Osteoblast (primary cell): Measurements from ENCODE around the gene CCSER1. TPM values are rescaled to one million over a fixed set of nuclear protein-coding genes. Genes with fewer than 3 reads are reported as not detected.

ENCODE experiments used
- DNase-seq: peaks from one replicate; pipeline ENCODE4 v3.0.0; 2011; ENCODE audit warnings: low spot score, mixed read lengths; ENCODE audit not compliant: insufficient read length; ENCODE audit errors: missing footprints
- H2AFZ ChIP-seq: 2 replicates; pipeline ENCODE4 v1.6.0; 2011; ENCODE audit warnings: mild to moderate bottlenecking, low read length
- H3K27ac ChIP-seq: 2 replicates; pipeline ENCODE4 v1.5.1; 2011; ENCODE audit warnings: mild to moderate bottlenecking, low read depth, low read length, moderate library complexity
- H3K27me3 ChIP-seq: 2 replicates; pipeline ENCODE4 v1.6.0; 2012; ENCODE audit warnings: mild to moderate bottlenecking, control low read depth, inconsistent platforms, low read length, moderate library complexity; ENCODE audit not compliant: insufficient read depth
- H3K36me3 ChIP-seq: 2 replicates; pipeline ENCODE4 v1.5.1; 2011; ENCODE audit warnings: mild to moderate bottlenecking, low read length, control low read depth, moderate library complexity; ENCODE audit not compliant: insufficient read depth
- H3K4me1 ChIP-seq: 2 replicates; pipeline ENCODE4 v1.5.1; 2011; ENCODE audit warnings: mild to moderate bottlenecking, low read length, control low read depth, moderate library complexity; ENCODE audit not compliant: insufficient read depth
- H3K4me2 ChIP-seq: 2 replicates; pipeline ENCODE4 v1.6.0; 2011; ENCODE audit warnings: mild to moderate bottlenecking, low read length; ENCODE audit not compliant: insufficient read depth
- H3K4me3 ChIP-seq: fragments of 200-600 bp; sonication (generic); 3 replicates; pipeline ENCODE4 v1.5.1; 2012; ENCODE audit warnings: mild to moderate bottlenecking, low read length, inconsistent platforms; ENCODE audit not compliant: insufficient read depth
- H3K79me2 ChIP-seq: 2 replicates; pipeline ENCODE4 v1.6.0; 2012; ENCODE audit warnings: mild to moderate bottlenecking, low read length, control low read depth, inconsistent platforms; ENCODE audit not compliant: insufficient read depth
- H3K9me3 ChIP-seq: 2 replicates; pipeline ENCODE4 v1.5.1; 2011; ENCODE audit warnings: low read depth, low read length, control low read depth
- H4K20me1 ChIP-seq: 2 replicates; pipeline ENCODE4 v1.6.0; 2012; ENCODE audit warnings: mild to moderate bottlenecking, low read length, control low read depth; ENCODE audit not compliant: insufficient read depth
- total RNA-seq: library from RNA; depleted of rRNA; stranded (reverse); fragments of >200 nt; gene quantifications from 2 replicates; pipeline ENCODE4 v1.2.3, GENCODE V29; 2012
- TF ChIP-seq, protein P1 (sequence below): IDR thresholded peaks from 2 replicates; pipeline ENCODE4 v1.5.1; 2011; ENCODE audit warnings: mild to moderate bottlenecking, low read depth, low read length, moderate library complexity; ENCODE audit errors: extremely low read depth

CCSER1 gene
- total RNA-seq, 1 donor = under 0.01 TPM

DNA sequence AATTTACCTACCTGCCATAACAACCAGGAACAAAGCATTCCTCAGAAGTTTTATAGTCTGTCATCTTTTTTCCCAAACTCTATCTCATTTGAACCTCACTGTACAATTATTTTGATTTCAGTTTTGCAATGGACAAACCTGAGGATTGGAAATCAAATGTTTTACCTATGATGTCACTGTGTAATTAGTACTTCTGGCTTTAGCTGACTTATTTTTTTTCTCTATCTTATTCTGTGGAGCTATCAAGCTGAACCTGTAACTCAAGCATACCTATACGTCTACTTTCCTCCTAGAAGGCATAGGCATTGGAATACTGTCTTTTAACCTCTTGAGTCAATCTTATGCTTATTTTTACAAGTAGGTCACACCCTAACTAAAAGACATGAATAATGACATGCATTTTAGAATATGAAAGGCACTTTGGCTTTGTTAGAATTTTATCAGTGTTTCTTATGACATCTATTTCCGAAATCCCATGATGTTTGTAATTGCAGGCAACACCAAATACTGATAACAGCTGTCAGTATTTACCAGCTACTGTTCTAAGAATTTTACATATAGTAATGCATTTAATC, 21.5 kb downstream of the CCSER1 start:
- Histone ChIP-seq H3K9me3 (peaks cover 2% of the 10 kb centered on the region), H3K79me2 (no peaks in the 10 kb centered on the region), H3K4me1 (no peaks in the 10 kb centered on the region), H3K4me2 (no peak overlapping the region), H3K27me3 (no peaks in the 10 kb centered on the region), H2AFZ (no peak overlapping the region), H4K20me1 (no peaks in the 10 kb centered on the region), H3K36me3 (no peaks in the 10 kb centered on the region), H3K4me3 (no peak overlapping the region), H3K27ac (no peak overlapping the region)
- DNase-seq = no peak
- TF ChIP-seq, protein P1, sequence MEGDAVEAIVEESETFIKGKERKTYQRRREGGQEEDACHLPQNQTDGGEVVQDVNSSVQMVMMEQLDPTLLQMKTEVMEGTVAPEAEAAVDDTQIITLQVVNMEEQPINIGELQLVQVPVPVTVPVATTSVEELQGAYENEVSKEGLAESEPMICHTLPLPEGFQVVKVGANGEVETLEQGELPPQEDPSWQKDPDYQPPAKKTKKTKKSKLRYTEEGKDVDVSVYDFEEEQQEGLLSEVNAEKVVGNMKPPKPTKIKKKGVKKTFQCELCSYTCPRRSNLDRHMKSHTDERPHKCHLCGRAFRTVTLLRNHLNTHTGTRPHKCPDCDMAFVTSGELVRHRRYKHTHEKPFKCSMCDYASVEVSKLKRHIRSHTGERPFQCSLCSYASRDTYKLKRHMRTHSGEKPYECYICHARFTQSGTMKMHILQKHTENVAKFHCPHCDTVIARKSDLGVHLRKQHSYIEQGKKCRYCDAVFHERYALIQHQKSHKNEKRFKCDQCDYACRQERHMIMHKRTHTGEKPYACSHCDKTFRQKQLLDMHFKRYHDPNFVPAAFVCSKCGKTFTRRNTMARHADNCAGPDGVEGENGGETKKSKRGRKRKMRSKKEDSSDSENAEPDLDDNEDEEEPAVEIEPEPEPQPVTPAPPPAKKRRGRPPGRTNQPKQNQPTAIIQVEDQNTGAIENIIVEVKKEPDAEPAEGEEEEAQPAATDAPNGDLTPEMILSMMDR = no peak

DNA sequence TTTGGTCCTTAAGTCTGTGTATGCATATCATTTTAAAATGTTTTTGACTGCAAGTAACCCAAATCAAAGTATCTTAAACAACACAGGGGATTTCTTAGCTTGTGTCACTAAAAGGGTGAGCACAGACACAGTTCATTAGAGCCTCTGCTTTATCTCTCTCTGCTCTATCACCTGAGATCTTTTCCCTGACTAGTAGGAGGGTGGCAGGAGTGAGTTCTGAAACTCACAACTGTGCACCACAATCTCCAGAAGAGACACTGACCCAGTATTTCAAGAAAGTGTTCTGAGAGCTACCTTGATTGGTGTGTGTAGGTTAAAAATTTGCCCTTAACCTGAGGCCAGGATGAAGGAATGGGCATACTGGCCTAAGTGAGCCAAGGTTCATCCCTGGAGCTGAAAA, 24.8 kb downstream of the CCSER1 start:
- Histone ChIP-seq H2AFZ (no peak overlapping the region), H3K79me2 (no peaks in the 10 kb centered on the region), H3K9me3 (peaks cover 2% of the 10 kb centered on the region), H3K36me3 (no peaks in the 10 kb centered on the region), H3K27me3 (no peaks in the 10 kb centered on the region), H3K4me2 (no peak overlapping the region), H3K4me3 (no peak overlapping the region), H3K27ac (no peak overlapping the region), H4K20me1 (no peaks in the 10 kb centered on the region), H3K4me1 (no peaks in the 10 kb centered on the region)
- TF ChIP-seq, protein P1 = no peak
- DNase-seq = no peak

- H3K36me3 ChIP-seq = no peaks in the 10 kb centered on the region
- no peaks in the 10 kb centered on the region for H3K27me3 ChIP-seq
- H4K20me1 ChIP-seq = no peaks in the 10 kb centered on the region
- no peaks in the 10 kb centered on the region for H3K79me2 ChIP-seq
- TF ChIP-seq, protein P1 = no peak
- H3K9me3 ChIP-seq = no peaks in the 10 kb centered on the region
- no peak overlapping the region for H2AFZ ChIP-seq
- no peaks in the 10 kb centered on the region for H3K4me1 ChIP-seq
- no peak overlapping the region for H3K27ac ChIP-seq
- DNase-seq = no peak
- no peak overlapping the region for H3K4me3 ChIP-seq
- no peak overlapping the region for H3K4me2 ChIP-seq
These were observed 32.0 kb downstream of the CCSER1 start for GRCh38 chr4:90159193-90159592.

GRCh38 chr4:90160044-90160443, 32.9 kb downstream of the CCSER1 start:
- Histone ChIP-seq H3K4me2 (no peak overlapping the region), H3K36me3 (no peaks in the 10 kb centered on the region), H3K27me3 (no peaks in the 10 kb centered on the region), H3K79me2 (no peaks in the 10 kb centered on the region), H2AFZ (no peak overlapping the region), H3K4me1 (no peaks in the 10 kb centered on the region), H3K27ac (no peak overlapping the region), H4K20me1 (no peaks in the 10 kb centered on the region), H3K4me3 (no peak overlapping the region), H3K9me3 (no peaks in the 10 kb centered on the region)
- no peak for DNase-seq
- TF ChIP-seq, protein P1 = no peak
